Uterus (tissue), 2 donors: Measurements from ENCODE around the gene RIMS1.

Experiments
- CTCF ChIP-seq, 4 experiments: fragments of 200-600 bp in 2 of 4; fragments of 450-650 bp in 2 of 4; sonication (generic) in 2 of 4; IDR thresholded peaks; one replicate each; pipeline ENCODE4 v1.5.1; 2016 to 2019; ENCODE audit warnings: antibody characterized with exemption in 4 of 4, mild to moderate bottlenecking in 2 of 4, moderate library complexity in 1 of 4
- POLR2A ChIP-seq, 2 donors: fragments of 450-650 bp; IDR thresholded peaks; one replicate each; pipeline ENCODE4 v1.6.1; 2016; ENCODE audit warnings: antibody characterized with exemption in 2 of 2, mild to moderate bottlenecking in 1 of 2, moderate library complexity in 1 of 2

- TF ChIP-seq CTCF (IDR thresholded peaks at IDR 0.05) (no peak), POLR2A (IDR thresholded peaks at IDR 0.05) (no peak)
Observed at GRCh38 chr6:71979911-71980310, 93.6 kb downstream of the RIMS1 start.
